ENCODE results near the gene GPBP1L1.
"Not testable (repeated sequence)": the region's sequence is repeated elsewhere in the genome, so short reads cannot be mapped to it uniquely, and the experiment has no call there.

Gene GPBP1L1

DNA sequence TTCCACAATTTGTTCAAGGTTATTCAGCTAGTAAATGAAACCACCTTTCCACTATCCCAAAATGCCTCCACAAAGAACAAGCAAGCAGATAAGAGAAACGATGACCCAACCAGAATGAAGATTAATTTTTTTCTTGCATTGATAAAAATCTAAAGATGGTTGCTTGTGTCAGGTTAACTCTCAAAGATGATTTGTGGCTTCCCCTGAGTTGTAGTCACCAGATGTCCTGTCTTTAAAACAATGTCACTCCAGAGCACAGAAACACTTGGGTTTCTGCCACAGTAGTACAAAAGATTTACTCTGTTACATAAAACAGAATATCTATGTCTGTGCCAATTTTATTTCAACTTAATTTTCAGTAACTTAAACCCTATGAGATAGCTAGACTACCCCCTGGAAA lies 51.1 kb downstream of the GPBP1L1 start:
- DNase-seq (ENCODE audit: low read depth): no peak

DNA sequence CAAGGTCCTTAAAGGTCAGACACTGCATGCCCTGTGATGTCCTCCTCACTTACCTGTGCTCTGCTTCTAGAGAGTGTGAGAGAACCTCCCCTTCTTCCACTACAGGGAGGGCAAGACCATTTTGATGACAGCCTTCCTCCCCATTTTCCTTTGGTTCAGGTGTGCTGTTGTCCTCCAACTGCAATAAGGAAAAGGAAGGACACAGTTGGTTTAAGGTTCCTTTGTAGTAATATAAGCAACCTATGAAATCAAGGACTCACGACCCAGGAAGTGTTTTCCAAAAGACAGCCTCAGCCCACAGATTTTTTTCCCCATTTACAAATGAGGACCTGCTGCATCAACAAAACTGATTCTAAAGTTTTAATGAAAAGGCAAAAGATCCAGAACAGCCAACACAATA lies 55.9 kb downstream of the GPBP1L1 start:
- DNase-seq (ENCODE audit: low read depth): no peak

DNA sequence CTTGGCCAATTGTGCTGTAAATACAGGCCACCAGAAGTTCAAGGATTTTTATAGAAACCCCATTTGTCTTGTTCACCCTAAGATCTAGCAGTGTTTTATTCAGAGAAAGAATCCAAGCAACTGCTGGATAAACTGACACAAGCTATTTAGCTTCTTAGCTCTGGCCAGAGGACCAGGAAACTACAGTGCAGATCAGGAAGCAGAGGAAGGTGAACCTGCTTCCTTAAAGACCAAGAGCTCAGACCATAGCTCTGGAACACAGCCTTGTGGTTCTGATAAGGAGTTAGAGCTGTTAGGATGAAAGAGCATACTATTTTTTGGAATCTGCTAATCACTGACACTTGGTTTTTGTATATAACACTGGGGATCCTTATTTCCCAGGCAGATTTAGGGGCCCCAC lies 57.3 kb downstream of the GPBP1L1 start:
- no peak for DNase-seq (ENCODE audit: low read depth)

DNA sequence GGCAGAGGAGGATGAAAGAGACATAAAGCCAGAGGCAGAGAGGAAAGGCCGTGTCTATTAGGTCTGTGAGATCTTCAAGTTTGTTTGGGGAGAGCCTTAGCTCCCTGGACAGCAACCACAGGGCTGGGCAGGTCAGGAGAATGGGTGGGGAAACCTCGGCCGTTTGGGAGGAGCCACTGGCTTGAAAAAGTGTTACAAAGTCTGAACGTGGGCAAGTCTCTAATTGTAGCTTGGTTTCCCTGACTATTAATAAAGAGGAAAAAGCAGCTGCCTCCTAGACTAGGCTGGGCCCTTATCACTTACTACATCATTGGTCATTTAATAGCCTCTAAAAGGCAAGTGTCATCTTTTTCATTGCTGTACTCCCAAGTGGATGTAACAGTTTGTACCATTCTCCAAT lies 62.4 kb downstream of the GPBP1L1 start, which contains the start of gene CCDC17:
CCDC17 (minus strand) TSS at position 83 of the 400 bp plus-strand sequence. CDS start 145 bp downstream, outside the sequence.
- no peak for DNase-seq (ENCODE audit: low read depth)

DNA sequence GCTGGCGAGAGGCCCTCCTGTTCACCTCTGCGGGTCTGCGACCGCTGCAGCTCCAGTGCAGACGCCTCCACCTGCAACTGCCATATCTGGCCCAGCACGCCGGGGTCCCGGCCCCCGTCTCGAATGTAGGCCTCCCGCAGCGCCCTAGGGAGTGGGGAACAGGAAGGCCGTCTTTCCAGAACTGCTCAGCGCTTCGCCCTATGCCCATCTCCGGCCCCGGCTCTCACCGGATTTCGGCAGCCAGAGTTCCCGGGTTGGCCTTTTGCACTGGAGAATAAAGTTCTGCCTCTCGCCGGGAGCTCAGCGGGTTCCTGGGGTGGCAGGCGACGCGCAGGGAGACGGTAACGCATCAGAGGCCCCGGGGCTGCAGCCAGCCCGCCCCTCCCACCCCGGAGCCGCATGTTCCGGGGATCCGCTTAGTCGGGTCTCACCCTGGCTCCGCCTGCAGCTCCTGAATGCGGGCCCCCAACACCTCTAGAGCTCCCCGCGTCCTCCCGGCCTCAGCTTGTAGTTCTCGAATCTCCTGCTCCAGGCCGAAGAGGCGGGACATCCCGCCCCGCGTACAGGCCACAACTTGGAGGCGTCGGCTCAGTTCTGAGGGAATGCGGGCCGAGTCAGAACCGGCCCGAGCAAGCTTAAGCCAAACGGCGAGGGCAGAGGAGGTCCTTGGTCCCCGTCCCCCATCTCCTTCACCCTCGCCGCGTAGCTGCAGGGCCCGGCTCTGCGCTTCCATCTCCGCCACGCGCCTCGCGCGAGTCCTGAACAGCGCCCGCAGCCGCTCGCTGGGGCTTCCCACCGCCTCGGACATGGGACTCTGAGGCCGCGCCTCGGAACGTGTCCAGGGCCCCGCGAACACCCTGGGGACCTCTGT lies 63.6 kb downstream of the GPBP1L1 start:
- DNase-seq (ENCODE audit: low read depth): no peak

DNA sequence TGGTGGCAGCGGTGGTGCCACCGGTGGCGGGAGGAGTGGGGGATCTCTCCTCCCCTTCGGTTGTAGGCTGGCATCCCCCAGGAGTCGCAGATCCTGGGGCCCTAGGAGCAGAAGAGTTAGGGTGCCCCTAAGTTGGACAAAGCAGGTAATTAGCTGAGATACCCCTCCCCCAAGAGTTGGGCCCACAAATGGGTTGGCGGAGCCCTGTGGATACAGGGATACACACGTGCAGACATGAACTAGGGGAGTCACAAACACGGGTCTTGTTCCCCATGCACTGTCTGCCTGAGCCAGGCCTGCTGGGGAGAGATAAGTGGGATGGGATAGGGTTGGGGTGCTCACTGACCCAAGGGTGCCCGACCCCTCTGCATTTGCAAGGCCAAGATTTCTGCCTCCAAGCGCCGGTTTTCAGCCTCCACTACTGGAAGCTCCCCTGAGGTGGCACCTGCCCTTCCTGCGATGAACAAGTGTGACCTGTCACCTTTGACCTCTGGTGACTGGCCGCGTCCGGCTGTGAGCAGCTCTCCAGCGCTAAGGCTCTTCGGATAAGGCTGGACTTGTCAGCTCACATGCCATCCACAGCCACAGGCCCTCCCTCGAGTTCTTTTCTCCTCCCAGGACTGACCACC lies 64.3 kb downstream of the GPBP1L1 start:
- DNase-seq (ENCODE audit: low read depth): no peak

DNA sequence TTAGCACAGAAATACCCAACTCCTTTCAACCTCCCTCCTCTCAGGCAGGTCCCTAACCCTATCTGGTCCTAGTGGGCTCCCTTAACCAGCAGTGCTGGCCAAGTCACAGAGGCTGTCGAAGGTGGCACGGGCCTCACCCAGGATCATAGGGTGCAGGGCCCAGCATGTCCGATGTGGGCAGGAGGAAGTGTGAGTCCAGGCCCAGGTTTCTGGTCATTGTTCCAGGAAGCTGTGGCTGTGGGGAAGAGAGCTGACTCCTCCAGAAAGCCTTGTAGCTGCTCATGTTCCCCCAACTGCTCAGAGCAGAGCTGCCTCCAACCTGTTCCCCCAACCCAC lies 64.9 kb downstream of the GPBP1L1 start:
- DNase-seq (ENCODE audit: low read depth): no peak

DNA sequence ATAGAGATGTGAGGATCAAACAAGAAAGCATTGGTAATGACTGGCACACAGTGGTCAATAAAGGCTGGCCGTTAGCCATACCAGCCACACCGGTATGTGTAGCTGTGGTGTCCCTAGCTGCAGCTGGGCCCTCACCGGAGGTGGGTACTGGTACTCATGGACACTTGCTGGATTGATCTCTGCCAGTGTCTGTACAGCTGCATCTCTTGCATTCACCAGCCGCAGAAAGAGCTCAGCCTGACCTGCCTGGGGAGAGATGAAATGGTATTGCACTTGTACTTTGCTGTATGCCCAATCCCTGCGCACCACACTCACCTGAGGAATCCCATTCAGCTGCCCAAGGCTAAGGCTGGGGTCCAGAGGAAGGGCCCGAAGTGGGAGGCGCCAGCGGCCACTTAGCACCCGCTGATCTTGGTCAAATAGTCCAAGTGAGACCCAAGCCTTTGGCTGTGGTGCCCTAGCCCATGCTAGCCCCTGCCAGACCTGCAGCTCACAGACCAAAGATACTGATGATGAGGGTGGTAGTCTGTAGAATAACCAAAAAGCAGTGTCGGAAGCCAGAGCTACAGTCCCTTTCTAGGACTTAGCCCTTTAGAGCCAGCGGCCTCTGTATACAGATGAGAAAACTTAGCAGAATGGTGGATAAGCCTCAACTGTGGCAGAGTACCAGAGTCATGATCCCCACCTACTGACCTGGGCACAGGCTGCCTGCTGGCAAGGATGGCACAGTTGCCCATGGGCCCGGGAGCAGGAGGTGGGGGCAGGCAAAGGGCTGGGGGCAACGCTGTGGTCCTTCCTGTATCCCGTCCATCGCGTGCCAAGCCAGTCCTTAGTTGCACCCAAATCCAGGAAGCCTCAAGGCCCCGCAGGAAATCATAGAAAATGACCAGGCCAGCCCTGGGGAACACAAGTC lies 65.5 kb downstream of the GPBP1L1 start:
- no peak for DNase-seq (ENCODE audit: low read depth)

DNA sequence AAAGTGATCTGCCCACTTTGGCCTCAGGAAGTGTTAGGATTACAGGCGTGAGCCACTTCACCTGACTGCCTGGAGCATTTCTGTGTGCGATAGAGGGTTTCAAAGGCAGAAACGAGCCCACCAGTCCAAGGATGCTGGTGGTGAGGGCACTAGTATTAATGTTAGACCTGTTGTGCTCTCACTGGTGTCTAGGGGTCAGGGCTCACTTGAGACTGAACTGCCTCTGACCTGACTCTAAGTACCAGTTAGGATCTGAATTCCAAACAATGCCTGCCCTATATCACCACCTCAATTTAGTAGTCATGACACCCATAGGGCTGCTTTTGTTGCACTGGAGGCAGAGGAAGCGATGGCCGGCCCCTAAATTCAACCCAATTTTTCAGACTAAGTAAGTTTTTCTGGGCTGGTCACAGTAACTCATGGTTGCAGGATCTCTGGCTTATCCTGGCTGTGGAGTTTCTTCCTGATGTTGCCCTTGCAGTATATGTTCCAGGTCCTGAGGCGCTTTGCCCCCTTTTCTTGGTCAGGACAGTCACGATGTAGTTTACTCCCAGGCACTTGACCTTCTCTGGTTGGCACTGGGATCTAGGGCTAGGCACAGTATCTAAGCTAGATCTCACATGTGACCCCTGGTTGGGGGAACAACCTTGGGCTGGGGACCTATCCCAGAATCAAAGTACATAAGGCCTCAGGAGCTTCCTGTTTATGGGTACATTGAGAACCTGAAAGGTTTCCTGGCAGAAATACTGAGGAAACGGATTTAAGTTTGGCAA lies 67.0 kb downstream of the GPBP1L1 start:
- no peak for DNase-seq (ENCODE audit: low read depth)

DNA sequence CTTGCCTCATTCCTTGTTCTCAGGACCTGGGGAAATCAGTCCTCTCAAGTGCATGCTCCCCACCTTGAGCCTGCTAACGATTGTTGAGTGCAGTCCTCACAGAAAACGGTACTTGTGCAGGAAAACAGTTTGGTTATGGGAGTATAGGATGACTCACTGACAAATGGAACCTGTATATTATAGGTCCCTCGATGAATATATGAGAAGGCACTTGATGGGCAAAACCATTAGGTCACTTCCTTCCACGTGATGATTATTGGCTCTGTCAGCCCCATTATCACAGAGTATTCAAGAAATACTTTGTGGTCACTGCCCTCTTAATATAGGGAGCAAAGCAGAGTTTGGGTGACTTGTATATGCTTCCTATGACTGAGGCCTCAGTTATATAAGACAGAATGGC lies 68.7 kb downstream of the GPBP1L1 start:
- DNase-seq (ENCODE audit: low read depth): no peak

DNA sequence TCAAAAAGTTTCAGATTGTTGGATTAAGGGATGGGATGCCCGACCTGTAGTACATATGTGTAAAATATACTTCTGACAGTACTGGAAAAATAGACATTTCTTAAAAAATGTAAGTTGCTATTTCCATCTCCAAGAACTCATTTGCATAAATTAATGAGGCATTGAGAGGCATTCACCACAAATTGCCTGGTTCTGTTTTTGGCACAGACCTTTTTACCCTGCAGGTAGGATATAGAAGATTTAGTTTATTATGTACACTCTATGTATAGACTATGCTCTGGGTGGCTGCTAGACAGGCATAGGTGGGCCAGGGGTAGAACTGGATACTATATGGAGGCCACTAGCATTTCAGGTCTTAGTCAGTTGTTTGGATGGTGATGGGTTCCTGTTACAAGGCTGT lies 70.4 kb downstream of the GPBP1L1 start:
- DNase-seq (ENCODE audit: low read depth): no peak

DNA sequence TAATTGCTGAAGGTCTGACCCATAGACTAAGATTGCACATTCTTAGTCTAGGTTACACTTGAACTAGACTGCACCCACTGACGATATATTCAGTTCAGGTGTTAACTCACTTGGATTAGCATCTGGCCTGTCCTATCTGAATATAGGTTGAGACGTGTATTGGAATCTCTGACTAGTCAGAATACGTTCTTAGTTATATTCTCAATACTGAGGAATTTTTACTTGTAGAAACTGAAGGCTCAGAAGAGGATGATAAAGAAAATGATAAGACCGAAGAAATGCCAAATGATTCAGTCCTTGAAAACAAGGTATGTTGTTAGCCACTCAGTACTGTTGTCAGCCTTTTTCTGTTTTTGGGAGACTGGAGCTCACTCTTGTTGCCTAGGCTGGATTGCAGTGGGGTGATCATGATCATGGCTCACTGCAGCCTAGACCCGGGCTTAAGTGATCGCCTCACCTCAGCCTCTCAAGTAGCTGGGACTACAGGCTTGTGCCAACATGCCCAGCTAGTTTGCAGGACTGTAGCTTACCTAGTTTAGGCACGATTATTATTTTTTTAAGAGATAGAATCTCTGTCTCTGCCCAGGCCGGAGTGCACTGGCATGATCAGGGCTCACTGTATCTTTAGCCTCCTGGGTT lies 73.3 kb downstream of the GPBP1L1 start:
- DNase-seq (ENCODE audit: low read depth): no peak

DNA sequence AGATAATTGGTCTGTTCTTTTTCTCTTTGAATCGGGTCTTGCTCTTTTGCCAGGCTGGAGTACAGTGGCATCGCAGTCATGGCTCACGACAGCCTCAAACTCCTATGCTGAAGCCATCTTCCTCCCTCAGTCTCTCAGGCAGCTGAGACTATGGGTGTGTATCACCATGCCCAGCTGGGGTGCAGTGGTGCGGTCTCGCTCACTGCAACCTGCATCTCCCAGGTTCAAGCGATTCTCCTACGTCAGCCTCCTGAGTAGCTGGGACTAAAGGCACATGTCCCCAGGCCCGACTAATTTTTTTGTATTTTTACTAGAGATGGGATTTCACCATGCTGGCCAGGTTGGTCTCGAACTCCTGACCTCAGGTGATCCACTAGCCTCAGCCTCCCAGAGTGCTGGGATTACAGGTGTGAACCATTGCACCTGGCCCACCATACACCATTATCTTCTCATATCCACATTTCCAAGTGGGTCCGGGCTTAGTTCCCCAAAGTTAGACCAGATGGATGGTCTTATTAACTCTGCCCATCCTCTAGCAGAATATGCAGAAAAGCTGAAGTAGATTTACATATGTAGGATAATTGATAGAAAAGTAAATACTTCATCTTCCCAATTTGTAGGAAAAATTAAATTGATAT lies 75.6 kb downstream of the GPBP1L1 start:
- DNase-seq (ENCODE audit: low read depth): no peak

DNA sequence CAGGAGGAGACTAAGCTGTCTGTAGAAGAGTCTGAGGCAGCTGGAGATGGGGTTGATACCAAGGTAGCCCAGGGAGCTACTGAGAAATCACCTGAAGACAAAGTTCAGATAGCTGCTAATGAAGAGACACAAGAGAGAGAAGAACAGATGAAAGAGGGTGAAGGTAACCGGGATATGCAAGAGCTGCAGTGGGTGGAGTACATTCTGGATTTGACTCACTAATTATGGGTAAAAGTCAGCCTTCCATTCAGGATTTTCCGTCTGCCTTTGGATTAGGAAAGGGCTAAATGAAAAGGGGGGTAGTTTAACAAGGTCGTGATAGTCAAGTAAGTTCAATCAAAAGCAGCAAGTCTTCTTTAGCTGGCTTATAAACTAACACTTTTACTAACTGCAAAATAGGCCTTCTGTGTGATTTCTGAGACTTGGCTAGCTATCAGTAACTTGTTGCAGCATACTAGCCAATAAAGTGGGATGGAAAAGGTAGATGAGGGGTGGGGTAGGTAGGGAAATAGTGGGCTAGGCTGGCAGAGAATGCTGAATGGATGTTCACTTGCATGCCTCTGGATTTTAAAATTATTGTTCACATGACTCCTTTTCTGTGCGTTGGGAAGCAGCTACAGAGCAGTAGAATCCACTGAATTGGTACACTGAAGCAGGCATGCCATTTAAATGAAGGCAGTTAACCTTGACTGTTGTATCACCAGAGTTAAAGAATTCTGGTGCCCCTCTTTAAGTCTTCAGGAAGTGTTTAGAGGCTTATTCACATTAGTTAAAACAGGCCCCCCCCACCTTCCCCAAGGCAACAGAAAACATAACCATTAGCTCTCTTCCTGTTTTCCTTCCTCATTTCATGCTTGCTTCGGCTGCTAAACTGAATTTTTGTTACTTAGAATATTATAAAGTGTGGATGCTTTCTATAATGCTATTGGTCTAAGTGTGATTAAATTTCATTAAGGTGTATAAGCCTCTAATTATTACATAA lies 77.9 kb downstream of the GPBP1L1 start:
- DNase-seq (ENCODE audit: low read depth): no peak

DNA sequence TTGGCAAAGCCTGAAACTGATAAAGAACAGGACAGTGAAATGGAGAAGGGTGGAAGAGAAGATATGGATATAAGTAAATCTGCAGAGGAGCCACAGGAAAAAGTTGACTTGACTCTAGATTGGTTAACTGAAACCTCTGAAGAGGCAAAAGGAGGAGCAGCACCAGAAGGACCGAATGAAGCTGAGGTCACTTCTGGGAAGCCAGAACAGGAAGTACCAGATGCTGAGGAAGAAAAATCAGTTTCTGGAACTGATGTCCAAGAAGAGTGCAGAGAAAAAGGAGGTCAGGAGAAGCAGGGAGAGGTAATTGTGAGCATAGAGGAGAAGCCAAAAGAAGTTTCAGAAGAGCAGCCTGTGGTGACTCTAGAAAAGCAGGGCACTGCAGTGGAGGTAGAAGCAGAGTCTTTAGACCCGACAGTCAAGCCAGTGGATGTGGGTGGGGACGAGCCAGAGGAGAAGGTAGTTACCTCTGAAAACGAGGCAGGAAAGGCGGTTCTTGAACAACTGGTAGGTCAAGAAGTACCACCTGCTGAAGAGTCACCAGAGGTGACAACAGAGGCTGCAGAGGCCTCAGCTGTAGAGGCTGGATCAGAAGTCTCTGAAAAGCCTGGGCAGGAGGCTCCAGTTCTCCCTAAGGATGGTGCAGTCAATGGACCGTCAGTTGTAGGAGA lies 78.8 kb downstream of the GPBP1L1 start:
- no peak for DNase-seq (ENCODE audit: low read depth)

DNA sequence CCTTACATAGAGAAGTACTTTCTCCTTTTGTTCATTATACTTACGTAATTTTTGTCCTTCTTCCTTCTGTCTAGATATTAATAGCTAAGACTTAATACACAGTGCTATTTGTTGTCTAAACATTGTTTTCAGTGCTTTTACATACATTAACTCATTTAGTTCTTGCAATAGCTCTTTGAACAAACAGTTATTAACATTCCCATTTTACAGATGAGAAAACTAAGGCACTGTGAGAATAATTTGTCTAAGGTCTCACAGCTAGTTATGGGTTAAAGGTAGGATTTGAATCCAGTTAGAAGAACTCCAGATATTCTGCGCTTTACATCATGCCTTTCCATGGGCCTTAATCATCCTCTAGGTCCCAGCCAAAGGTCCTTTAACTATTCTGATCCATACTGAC lies 82.1 kb downstream of the GPBP1L1 start:
- DNase-seq (ENCODE audit: low read depth): no peak

DNA sequence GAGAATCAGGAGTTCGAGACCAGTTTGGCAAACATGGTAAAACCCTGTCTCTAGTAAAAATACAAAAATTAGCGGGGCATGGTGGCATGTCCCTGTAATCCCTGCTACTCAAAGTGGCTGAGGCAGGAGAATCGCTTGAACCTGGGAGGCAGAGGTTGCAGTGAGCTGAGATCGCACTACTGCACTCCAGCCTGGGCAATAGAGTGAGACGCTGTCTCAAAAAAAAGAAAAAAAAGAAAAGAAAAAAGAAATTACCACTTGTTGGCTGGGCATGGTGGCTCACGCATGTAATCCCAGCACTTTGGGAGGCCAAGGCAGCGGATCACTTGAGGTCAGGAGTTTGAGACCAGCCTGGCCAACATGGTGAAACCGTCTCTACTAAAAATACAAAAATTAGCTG lies 89.6 kb downstream of the GPBP1L1 start:
- DNase-seq (ENCODE audit: low read depth): not testable (repeated sequence)

DNA sequence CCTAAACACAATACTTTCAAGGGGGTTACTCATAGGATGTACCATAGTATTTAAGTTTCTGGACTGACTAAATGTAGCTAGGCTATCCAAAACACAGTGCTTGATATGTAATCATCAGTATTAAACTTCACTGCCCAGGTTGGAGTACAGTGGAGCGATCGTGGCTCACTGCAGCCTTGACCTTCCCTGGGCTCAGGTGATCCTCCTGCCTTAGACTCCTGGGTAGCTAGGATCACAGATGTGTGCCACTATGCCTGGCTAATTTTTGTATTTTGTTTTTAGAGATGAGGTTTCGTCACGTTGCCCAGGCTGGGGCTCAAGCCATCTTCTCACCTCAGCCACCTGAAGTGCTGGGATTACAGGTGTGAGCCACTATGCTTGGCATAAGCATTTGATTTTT lies 91.9 kb downstream of the GPBP1L1 start:
- no peak for DNase-seq (ENCODE audit: low read depth)

DNA sequence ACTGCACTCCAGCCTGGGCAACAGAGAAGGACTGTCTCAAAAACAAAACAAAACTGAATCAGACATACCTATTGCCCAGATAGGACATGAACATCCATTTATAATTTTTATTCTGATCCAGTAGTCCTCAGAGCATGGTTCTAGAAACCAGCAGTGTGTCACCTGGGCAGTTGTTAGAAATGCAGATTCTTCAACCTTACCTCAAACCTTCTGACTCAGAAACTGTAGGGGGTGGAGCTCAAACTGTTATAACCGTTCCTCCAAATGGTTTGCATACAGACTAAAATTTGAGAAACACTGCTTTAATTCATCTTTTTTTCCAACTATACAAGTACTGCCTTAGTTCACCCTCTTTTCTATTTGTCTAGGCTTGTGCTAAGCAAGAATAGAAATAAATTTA lies 96.5 kb downstream of the GPBP1L1 start:
- DNase-seq (ENCODE audit: low read depth): no peak
